Neural progenitor cell (in vitro differentiated cells): ENCODE data around the gene NLK. TPM values are rescaled to one million over a fixed set of nuclear protein-coding genes. Genes with fewer than 3 reads are reported as not detected.

Experiments
- DNase-seq: peaks from one replicate; pipeline ENCODE4 v3.0.0-alpha.2; 2016; ENCODE audit warnings: low spot score
- H2AFZ ChIP-seq: fragments of 200-600 bp; sonication (generic); replicated peaks from 2 replicates; pipeline ENCODE4 v1.6.1; 2016; ENCODE audit warnings: antibody characterized with exemption
- H3F3A ChIP-seq: fragments of 200-600 bp; sonication (generic); 2 replicates; pipeline ENCODE4 v1.6.1; 2016; ENCODE audit warnings: antibody characterized with exemption, low read depth
- H3K27ac ChIP-seq: fragments of 200-600 bp; sonication (generic); 2 replicates; pipeline ENCODE4 v1.5.1; 2016; ENCODE audit warnings: mild to moderate bottlenecking
- H3K27me3 ChIP-seq: fragments of 200-600 bp; sonication (generic); 2 replicates; pipeline ENCODE4 v1.6.1; 2016; ENCODE audit warnings: mild to moderate bottlenecking, moderate library complexity
- H3K36me3 ChIP-seq: fragments of 200-600 bp; sonication (generic); 2 replicates; pipeline ENCODE4 v1.5.1; 2016
- H3K4me1 ChIP-seq: fragments of 200-600 bp; sonication (generic); 2 replicates; pipeline ENCODE4 v1.6.1; 2016; ENCODE audit warnings: mixed run types
- H3K4me2 ChIP-seq: fragments of 200-600 bp; sonication (generic); 2 replicates; pipeline ENCODE4 v1.6.1; 2016
- H3K4me3 ChIP-seq: fragments of 200-600 bp; sonication (generic); 2 replicates; pipeline ENCODE4 v1.5.1; 2016
- H3K79me2 ChIP-seq: fragments of 200-600 bp; sonication (generic); 2 replicates; pipeline ENCODE4 v1.6.1; 2016; ENCODE audit warnings: low read depth
- H3K9ac ChIP-seq: fragments of 200-600 bp; sonication (generic); 2 replicates; pipeline ENCODE4 v1.6.1; 2016
- H3K9me3 ChIP-seq: fragments of 200-600 bp; sonication (generic); 2 replicates; pipeline ENCODE4 v1.5.1; 2016; ENCODE audit warnings: low read depth
- H4K20me1 ChIP-seq: fragments of 200-600 bp; sonication (generic); 2 replicates; pipeline ENCODE4 v1.6.1; 2016; ENCODE audit warnings: low read depth
- H3K27ac Mint-ChIP-seq: 3 replicates; pipeline ENCODE4 v1.8.0; 2021; ENCODE audit warnings: mixed read lengths
- H3K27me3 Mint-ChIP-seq: 2 replicates; pipeline ENCODE4 v1.8.0; 2022; ENCODE audit warnings: low read depth, mild to moderate bottlenecking, inconsistent platforms, moderate library complexity, mixed read lengths; ENCODE audit not compliant: insufficient read depth
- H3K36me3 Mint-ChIP-seq: 3 replicates; pipeline ENCODE4 v1.8.0; 2021; ENCODE audit warnings: mixed read lengths
- H3K4me1 Mint-ChIP-seq: 3 replicates; pipeline ENCODE4 v1.8.0; 2021; ENCODE audit warnings: mixed read lengths
- H3K4me3 Mint-ChIP-seq: 3 replicates; pipeline ENCODE4 v1.8.0; 2021; ENCODE audit warnings: mild to moderate bottlenecking, moderate library complexity, mixed read lengths
- H3K9me3 Mint-ChIP-seq: 3 replicates; pipeline ENCODE4 v1.8.0; 2020; ENCODE audit warnings: mixed read lengths
- CTCF ChIP-seq: fragments of 200-600 bp; sonication (generic); IDR thresholded peaks from 2 replicates; pipeline ENCODE4 v1.5.1; 2017; ENCODE audit warnings: antibody characterized with exemption, mild to moderate bottlenecking
- EZH2 ChIP-seq: fragments of 200-600 bp; sonication (generic); IDR thresholded peaks from 2 replicates; pipeline ENCODE4 v1.6.1; 2017; ENCODE audit warnings: antibody characterized with exemption, mild to moderate bottlenecking, moderate library complexity
- EZH2phosphoT487 ChIP-seq: fragments of 200-600 bp; sonication (generic); IDR thresholded peaks from 2 replicates; pipeline ENCODE4 v1.6.1; 2017; ENCODE audit warnings: antibody characterized with exemption
- total RNA-seq: library from RNA; depleted of rRNA; stranded (reverse); fragments of >200 nt; gene quantifications from 2 replicates; pipeline ENCODE4 v1.2.3, GENCODE V29; 2015; ENCODE audit warnings: low replicate concordance

Gene NLK
- total RNA-seq, 1 donor from 2014 or later, result 61.7 TPM

DNA sequence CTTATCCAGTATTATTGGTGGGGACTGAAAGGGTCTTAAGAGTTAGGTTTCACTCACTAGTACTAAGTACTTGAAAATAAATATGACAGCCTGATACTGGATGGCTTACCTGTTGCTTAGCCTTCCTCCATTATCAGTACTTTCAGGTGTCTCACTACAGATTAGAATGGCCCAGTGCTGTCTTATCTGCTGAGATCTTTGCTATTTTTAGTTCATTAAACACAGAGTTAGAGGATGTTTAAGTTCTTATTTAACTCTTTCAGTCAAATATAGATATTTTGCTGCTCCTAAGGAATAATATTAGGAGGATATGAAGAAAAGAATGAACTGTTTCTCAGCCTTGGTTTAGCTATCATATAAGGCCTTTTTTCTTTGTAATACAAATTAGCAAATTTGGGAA, 74.8 kb downstream of the NLK start:
- no peak for TF ChIP-seq EZH2phosphoT487
- Histone ChIP-seq H2AFZ (no peak overlapping the region), H3K27ac (no peak overlapping the region), H3K9me3 (no peaks in the 10 kb centered on the region), H3K4me1 (peaks cover 14% of the 10 kb centered on the region), H3K27me3 (no peaks in the 10 kb centered on the region), H3F3A (no peaks in the 10 kb centered on the region), H3K4me2 (no peak overlapping the region), H3K36me3 (no peaks in the 10 kb centered on the region), H4K20me1 (peaks cover 18% of the 10 kb centered on the region), H3K79me2 (peaks cover 60% of the 10 kb centered on the region), H3K4me3 (no peak overlapping the region), H3K9ac (no peak overlapping the region)
- no peak for DNase-seq
- H3K27me3 Mint-ChIP-seq, result no peaks in the 10 kb centered on the region
- H3K36me3 Mint-ChIP-seq, result peaks cover under 1% of the 10 kb centered on the region
- H3K9me3 Mint-ChIP-seq, result no peaks in the 10 kb centered on the region
- H3K4me1 Mint-ChIP-seq, result peaks cover 20% of the 10 kb centered on the region
- no peak overlapping the region for H3K27ac Mint-ChIP-seq
- no peak overlapping the region for H3K4me3 Mint-ChIP-seq

- H3K9me3 ChIP-seq, result no peaks in the 10 kb centered on the region
- H3K4me3 Mint-ChIP-seq, result no peak overlapping the region
- peaks cover 18% of the 10 kb centered on the region for H4K20me1 ChIP-seq
- H3K9me3 Mint-ChIP-seq, result no peaks in the 10 kb centered on the region
- H3K36me3 ChIP-seq, result no peaks in the 10 kb centered on the region
- H3K4me3 ChIP-seq, result no peak overlapping the region
- peaks cover 17% of the 10 kb centered on the region for H3K4me1 Mint-ChIP-seq
- no peak overlapping the region for H3K9ac ChIP-seq
- no peak for TF ChIP-seq EZH2
- no peak for TF ChIP-seq EZH2phosphoT487
- no peak for TF ChIP-seq CTCF
- peak overlapping the region; percentile 90 for H3K27ac Mint-ChIP-seq
- DNase-seq, result no peak
- H3K27me3 ChIP-seq, result no peaks in the 10 kb centered on the region
- H3K79me2 ChIP-seq, result peaks cover 49% of the 10 kb centered on the region
- H3K4me1 ChIP-seq, result peaks cover 8% of the 10 kb centered on the region
- H3K4me2 ChIP-seq, result no peak overlapping the region
- H2AFZ ChIP-seq, result no peak overlapping the region
- H3K27ac ChIP-seq, result no peak overlapping the region
- no peaks in the 10 kb centered on the region for H3K27me3 Mint-ChIP-seq
- H3K36me3 Mint-ChIP-seq, result peaks cover 3% of the 10 kb centered on the region
- H3F3A ChIP-seq, result no peaks in the 10 kb centered on the region
Observed at GRCh38 chr17:28118362-28118761, 75.9 kb downstream of the NLK start.

DNA sequence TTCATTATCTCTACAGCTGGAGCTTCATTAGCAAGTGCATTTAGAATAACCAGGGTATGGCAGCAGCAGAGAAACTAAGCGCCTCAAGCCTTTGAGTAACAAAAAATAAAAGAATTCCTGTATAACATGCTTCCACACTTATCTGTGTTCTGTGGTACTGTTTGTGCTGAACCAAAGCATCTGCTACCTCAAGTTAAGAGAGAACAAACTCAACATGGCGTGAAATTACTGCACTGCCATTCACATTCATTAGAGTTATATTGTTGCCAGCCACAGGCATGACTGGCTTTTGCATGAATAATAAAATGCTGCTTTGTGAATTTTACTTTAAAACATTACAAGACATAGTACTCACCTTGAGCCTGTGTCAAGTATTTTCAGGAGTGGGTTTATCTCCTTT, 76.6 kb downstream of the NLK start:
- peaks cover 18% of the 10 kb centered on the region for H4K20me1 ChIP-seq
- H3K4me2 ChIP-seq, result no peak overlapping the region
- Mint-ChIP-seq H3K4me1 (peaks cover 17% of the 10 kb centered on the region), H3K27ac (no peak overlapping the region), H3K4me3 (no peak overlapping the region), H3K36me3 (peaks cover 3% of the 10 kb centered on the region), H3K9me3 (no peaks in the 10 kb centered on the region), H3K27me3 (no peaks in the 10 kb centered on the region)
- H3K27ac ChIP-seq, result no peak overlapping the region
- DNase-seq, result no peak
- H3K27me3 ChIP-seq, result no peaks in the 10 kb centered on the region
- H3K4me3 ChIP-seq, result no peak overlapping the region
- H2AFZ ChIP-seq, result no peak overlapping the region
- H3K79me2 ChIP-seq, result peaks cover 42% of the 10 kb centered on the region
- H3K9me3 ChIP-seq, result no peaks in the 10 kb centered on the region
- H3K4me1 ChIP-seq, result peaks cover 4% of the 10 kb centered on the region
- H3K9ac ChIP-seq, result no peak overlapping the region
- H3F3A ChIP-seq, result no peaks in the 10 kb centered on the region
- no peaks in the 10 kb centered on the region for H3K36me3 ChIP-seq
- TF ChIP-seq EZH2, result no peak
- no peak for TF ChIP-seq EZH2phosphoT487
- TF ChIP-seq CTCF, result no peak

- Histone ChIP-seq H3K4me1 (peaks cover 4% of the 10 kb centered on the region), H3K27ac (no peak overlapping the region), H3K4me2 (no peak overlapping the region), H4K20me1 (peaks cover 18% of the 10 kb centered on the region), H3K9me3 (no peaks in the 10 kb centered on the region), H3K27me3 (no peaks in the 10 kb centered on the region), H3K4me3 (no peak overlapping the region), H3K9ac (no peak overlapping the region), H3K79me2 (peaks cover 37% of the 10 kb centered on the region), H3K36me3 (no peaks in the 10 kb centered on the region), H3F3A (no peaks in the 10 kb centered on the region), H2AFZ (no peak overlapping the region)
- TF ChIP-seq EZH2, result no peak
- no peak for TF ChIP-seq EZH2phosphoT487
- no peak for TF ChIP-seq CTCF
- no peak overlapping the region for H3K4me3 Mint-ChIP-seq
- H3K9me3 Mint-ChIP-seq, result no peaks in the 10 kb centered on the region
- H3K36me3 Mint-ChIP-seq, result peaks cover 3% of the 10 kb centered on the region
- DNase-seq, result no peak
- H3K4me1 Mint-ChIP-seq, result peaks cover 17% of the 10 kb centered on the region
- H3K27me3 Mint-ChIP-seq, result no peaks in the 10 kb centered on the region
- no peak overlapping the region for H3K27ac Mint-ChIP-seq
Observed at GRCh38 chr17:28119560-28119959, 77.1 kb downstream of the NLK start.
